Mucosa of rectum (tissue), 2 donors: Measurements from ENCODE around the gene RNF220.

Source experiments
- H3K27ac ChIP-seq, 2 donors: one replicate each; pipeline ENCODE4 v1.7.0; 2013; ENCODE audit warnings: inconsistent platforms in 2 of 2, low read depth in 2 of 2, low read length in 2 of 2
- H3K27me3 ChIP-seq, 2 donors: one replicate each; pipeline ENCODE4 v1.7.0; 2013; ENCODE audit warnings: low read length in 2 of 2; ENCODE audit not compliant: control insufficient read depth in 2 of 2, insufficient read depth in 2 of 2
- H3K36me3 ChIP-seq, 2 donors: one replicate each; pipeline ENCODE4 v1.7.0; 2013; ENCODE audit warnings: low read length in 2 of 2; ENCODE audit not compliant: control insufficient read depth in 2 of 2, insufficient read depth in 2 of 2
- H3K4me1 ChIP-seq, 2 donors: one replicate each; pipeline ENCODE4 v1.7.0; 2013; ENCODE audit warnings: low read length in 2 of 2, mild to moderate bottlenecking in 1 of 2; ENCODE audit not compliant: control insufficient read depth in 2 of 2, insufficient read depth in 2 of 2
- H3K4me3 ChIP-seq, 2 donors: one replicate each; pipeline ENCODE4 v1.7.0; 2013; ENCODE audit warnings: low read length in 2 of 2
- H3K9ac ChIP-seq, 2 donors: one replicate each; pipeline ENCODE4 v1.7.0; 2013; ENCODE audit warnings: low read length in 2 of 2, low read depth in 1 of 2, mild to moderate bottlenecking in 1 of 2
- H3K9me3 ChIP-seq, 2 donors: one replicate each; pipeline ENCODE4 v1.7.0; 2013; ENCODE audit warnings: low read length in 2 of 2; ENCODE audit not compliant: control insufficient read depth in 2 of 2
- donor health status: healthy.
- donor health status: Normal muscosa, but diverticular disease.

Gene RNF220

DNA sequence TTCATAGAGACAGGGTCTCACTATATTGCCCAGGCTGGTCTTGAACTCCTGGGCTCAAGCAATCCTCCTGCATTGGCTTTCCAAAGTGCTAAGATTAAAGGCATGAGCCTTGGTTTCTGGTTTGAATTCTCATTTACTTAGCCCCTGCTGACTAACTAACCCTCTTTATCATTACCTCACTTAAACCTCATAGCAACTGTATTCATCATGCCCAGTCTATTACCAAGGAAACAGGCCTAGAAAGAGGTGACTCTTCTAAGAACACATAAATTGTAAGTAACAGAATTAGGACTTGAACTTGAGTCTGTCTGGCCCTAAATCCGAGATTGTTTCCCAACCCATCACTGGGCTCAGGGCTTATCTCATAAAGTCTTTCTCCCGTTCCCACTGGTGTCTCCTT is 225.1 kb downstream of the RNF220 start:
- H3K9ac ChIP-seq = no peak overlapping the region
- peaks cover 14% of the 10 kb centered on the region in 2 donors for H3K36me3 ChIP-seq
- H3K9me3 ChIP-seq = no peaks in the 10 kb centered on the region
- H3K4me3 ChIP-seq = no peak overlapping the region
- no peak overlapping the region for H3K27ac ChIP-seq
- H3K27me3 ChIP-seq = no peaks in the 10 kb centered on the region
- peaks cover 10 to 19% of the 10 kb centered on the region in 2 donors for H3K4me1 ChIP-seq

- peak overlapping the region; percentile 83 to 93 for H3K4me3 ChIP-seq
- H3K9me3 ChIP-seq = no peaks in the 10 kb centered on the region
- peaks cover 26% of the 10 kb centered on the region in 2 donors for H3K36me3 ChIP-seq
- peak overlapping the region; percentile 75 to 90 for H3K9ac ChIP-seq
- H3K4me1 ChIP-seq = peaks cover 10 to 19% of the 10 kb centered on the region in 2 donors
- no peaks in the 10 kb centered on the region for H3K27me3 ChIP-seq
- H3K27ac ChIP-seq = peak overlapping the region; percentile 93 to 94
These were observed 226.2 kb downstream of the RNF220 start for GRCh38 chr1:44631333-44631646.

DNA sequence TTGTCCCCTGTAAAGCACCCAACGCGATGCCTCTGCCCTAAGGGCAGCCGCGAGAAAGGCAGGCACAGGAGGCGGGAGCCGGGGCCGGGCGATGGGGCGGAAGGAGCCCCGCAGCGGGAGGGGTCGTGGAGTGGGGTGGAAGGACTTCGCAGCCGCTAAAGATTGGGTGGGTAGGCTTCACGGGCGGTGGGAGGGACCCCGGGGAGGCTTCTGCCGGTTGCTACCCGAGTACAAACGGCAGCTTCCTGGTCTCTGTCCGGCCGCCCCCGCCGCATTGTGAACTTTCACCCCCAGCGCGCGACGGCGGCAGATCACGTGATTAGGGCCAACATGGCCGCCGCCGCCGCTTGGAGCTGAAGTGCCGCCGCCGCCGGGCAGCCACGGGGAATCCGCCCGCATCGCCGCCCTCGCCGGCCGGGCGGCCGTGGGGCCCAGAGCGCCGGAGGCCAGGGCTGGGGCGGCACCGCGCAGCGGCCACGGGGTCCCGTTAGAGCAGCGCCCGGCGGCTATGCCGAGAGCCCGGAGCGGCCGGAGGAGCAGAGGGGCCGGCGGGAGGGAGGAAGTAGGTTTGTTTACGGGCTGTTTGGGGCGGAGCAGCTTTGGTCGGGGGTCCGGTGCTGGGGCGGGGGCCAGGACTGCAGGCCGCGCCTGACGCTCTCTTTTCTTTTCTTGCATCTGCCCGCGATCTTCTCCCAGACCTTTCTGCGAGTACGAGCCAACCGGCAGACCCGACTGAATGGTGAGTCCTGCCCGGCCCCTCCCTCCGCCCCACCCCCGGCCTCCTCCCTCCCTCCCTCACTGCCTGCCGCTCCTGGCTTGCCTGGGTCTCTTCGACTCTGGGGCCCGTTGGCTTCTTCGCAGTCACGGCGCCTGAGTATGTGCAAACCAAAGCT is 226.8 kb downstream of the RNF220 start:
- Histone ChIP-seq H3K4me3 (peak overlapping the region; percentile 83 to 93), H3K4me1 (peaks cover 10 to 19% of the 10 kb centered on the region in 2 donors), H3K27me3 (no peaks in the 10 kb centered on the region), H3K9me3 (no peaks in the 10 kb centered on the region), H3K9ac (peak overlapping the region; percentile 75 to 90), H3K27ac (peak overlapping the region; percentile 93 to 94), H3K36me3 (peaks cover 32% of the 10 kb centered on the region in 2 donors)

GRCh38 chr1:44632598-44632997 is 227.5 kb downstream of the RNF220 start:
- Histone ChIP-seq H3K27me3 (no peaks in the 10 kb centered on the region), H3K4me1 (peaks cover 10 to 19% of the 10 kb centered on the region in 2 donors), H3K27ac (peak overlapping the region; percentile 45 to 48), H3K36me3 (peaks cover 38 to 39% of the 10 kb centered on the region in 2 donors), H3K9me3 (no peaks in the 10 kb centered on the region), H3K4me3 (peak overlapping the region; percentile 83 to 93), H3K9ac (peak overlapping the region; percentile 75 to 90)

- Histone ChIP-seq H3K4me1 (peaks cover 10 to 19% of the 10 kb centered on the region in 2 donors), H3K9ac (no peak overlapping the region), H3K27ac (no peak overlapping the region), H3K27me3 (no peaks in the 10 kb centered on the region), H3K4me3 (no peak overlapping the region), H3K9me3 (no peaks in the 10 kb centered on the region), H3K36me3 (peaks cover 55 to 56% of the 10 kb centered on the region in 2 donors)
These were observed 229.6 kb downstream of the RNF220 start for GRCh38 chr1:44634606-44635189.

DNA sequence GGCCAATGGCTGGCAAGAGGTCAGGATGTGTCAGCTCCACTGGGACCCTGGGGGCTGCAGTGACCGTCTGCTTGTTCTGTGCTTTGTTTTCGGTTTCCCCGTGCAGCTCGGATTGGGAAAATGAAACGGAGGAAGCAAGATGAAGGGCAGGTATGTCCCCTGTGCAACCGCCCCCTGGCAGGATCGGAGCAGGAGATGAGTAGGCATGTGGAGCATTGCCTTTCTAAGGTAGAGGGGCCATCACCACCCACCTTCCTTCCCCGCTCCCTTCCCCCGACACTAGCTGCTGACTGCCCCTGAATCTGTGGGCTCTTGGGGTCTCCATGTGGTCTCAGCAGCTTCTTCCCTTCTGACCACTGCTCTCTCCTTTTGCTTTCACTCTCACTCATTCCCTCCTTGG is 230.4 kb downstream of the RNF220 start:
- H3K27me3 ChIP-seq = no peaks in the 10 kb centered on the region
- peaks cover 60 to 62% of the 10 kb centered on the region in 2 donors for H3K36me3 ChIP-seq
- H3K4me3 ChIP-seq = no peak overlapping the region
- no peak overlapping the region for H3K27ac ChIP-seq
- H3K4me1 ChIP-seq = peaks cover 10 to 19% of the 10 kb centered on the region in 2 donors
- no peak overlapping the region for H3K9ac ChIP-seq
- H3K9me3 ChIP-seq = no peaks in the 10 kb centered on the region

- Histone ChIP-seq H3K9me3 (no peaks in the 10 kb centered on the region), H3K36me3 (peaks cover 68 to 70% of the 10 kb centered on the region in 2 donors), H3K4me3 (no peak overlapping the region), H3K27ac (peak overlapping the region in 1 of 2 donors; percentile 21), H3K9ac (no peak overlapping the region), H3K27me3 (no peaks in the 10 kb centered on the region), H3K4me1 (peaks cover 10 to 19% of the 10 kb centered on the region in 2 donors)
These were observed 231.1 kb downstream of the RNF220 start for GRCh38 chr1:44636083-44636687.

- Histone ChIP-seq H3K4me1 (peaks cover 10 to 16% of the 10 kb centered on the region in 2 donors), H3K27me3 (no peaks in the 10 kb centered on the region), H3K9ac (no peak overlapping the region), H3K9me3 (no peaks in the 10 kb centered on the region), H3K36me3 (peaks cover 73 to 76% of the 10 kb centered on the region in 2 donors), H3K27ac (peak overlapping the region in 1 of 2 donors; percentile 21), H3K4me3 (no peak overlapping the region)
These were observed 231.9 kb downstream of the RNF220 start for GRCh38 chr1:44636688-44637598.

GRCh38 chr1:44637702-44638411 is 232.8 kb downstream of the RNF220 start:
- no peaks in the 10 kb centered on the region for H3K9me3 ChIP-seq
- no peak overlapping the region for H3K4me3 ChIP-seq
- H3K27me3 ChIP-seq = no peaks in the 10 kb centered on the region
- H3K4me1 ChIP-seq = peaks cover 6 to 13% of the 10 kb centered on the region in 2 donors
- H3K27ac ChIP-seq = no peak overlapping the region
- no peak overlapping the region for H3K9ac ChIP-seq
- peaks cover 80 to 85% of the 10 kb centered on the region in 2 donors for H3K36me3 ChIP-seq
